Type B pancreatic cell (in vitro differentiated cells): ENCODE results near the gene PLCXD1. TPM values are rescaled to one million over a fixed set of nuclear protein-coding genes. Genes with fewer than 3 reads are reported as not detected.

Experiments
- DNase-seq: peaks from one replicate; pipeline ENCODE4 v3.0.0; 2021; ENCODE audit warnings: mixed read lengths; ENCODE audit not compliant: unreplicated experiment; ENCODE audit errors: extremely low spot score
- H3K27ac Mint-ChIP-seq: 2 replicates; pipeline ENCODE4 v1.8.0; 2021; ENCODE audit warnings: mild to moderate bottlenecking, mixed read lengths
- H3K27me3 Mint-ChIP-seq: 2 replicates; pipeline ENCODE4 v1.8.0; 2021; ENCODE audit warnings: mixed read lengths
- H3K36me3 Mint-ChIP-seq: 2 replicates; pipeline ENCODE4 v1.8.0; 2021; ENCODE audit warnings: mixed read lengths
- H3K4me1 Mint-ChIP-seq: one replicate; pipeline ENCODE4 v1.8.0; 2021; ENCODE audit warnings: mixed read lengths; ENCODE audit not compliant: unreplicated experiment
- H3K4me3 Mint-ChIP-seq: 2 replicates; pipeline ENCODE4 v1.8.0; 2021; ENCODE audit warnings: mild to moderate bottlenecking, mixed read lengths
- H3K9me3 Mint-ChIP-seq: 2 replicates; pipeline ENCODE4 v1.8.0; 2021; ENCODE audit warnings: mixed read lengths
- CTCF ChIP-seq: fragments of 200-600 bp; sonication (generic); conservative IDR thresholded peaks from 2 replicates; pipeline ENCODE4 v1.5.0; 2021; ENCODE audit warnings: antibody characterized with exemption, mild to moderate bottlenecking
- total RNA-seq: library from RNA; stranded (reverse); gene quantifications from 2 replicates; pipeline ENCODE4 v1.2.1, GENCODE V29; 2021; ENCODE audit warnings: low replicate concordance

PLCXD1 gene
- total RNA-seq, 1 donor from 2014 or later: 54.8 TPM

GRCh38 chrX:340121-340520 lies 58.9 kb downstream of the PLCXD1 start:
- Mint-ChIP-seq H3K27me3 (no peaks in the 10 kb centered on the region), H3K4me1 (no peaks in the 10 kb centered on the region), H3K4me3 (no peak overlapping the region), H3K36me3 (peaks cover 24% of the 10 kb centered on the region), H3K9me3 (no peaks in the 10 kb centered on the region), H3K27ac (no peak overlapping the region)
- DNase-seq: no peak
- no peak for TF ChIP-seq CTCF

- H3K9me3 Mint-ChIP-seq: no peaks in the 10 kb centered on the region
- no peak overlapping the region for H3K27ac Mint-ChIP-seq
- H3K27me3 Mint-ChIP-seq: no peaks in the 10 kb centered on the region
- peaks cover 21% of the 10 kb centered on the region for H3K36me3 Mint-ChIP-seq
- DNase-seq: no peak
- H3K4me1 Mint-ChIP-seq: no peaks in the 10 kb centered on the region
- H3K4me3 Mint-ChIP-seq: no peak overlapping the region
- TF ChIP-seq CTCF: no peak
Observed at GRCh38 chrX:340641-341423, 59.7 kb downstream of the PLCXD1 start.

GRCh38 chrX:341541-342101 lies 60.4 kb downstream of the PLCXD1 start:
- H3K9me3 Mint-ChIP-seq: no peaks in the 10 kb centered on the region
- no peaks in the 10 kb centered on the region for H3K27me3 Mint-ChIP-seq
- no peak for TF ChIP-seq CTCF
- H3K27ac Mint-ChIP-seq: no peak overlapping the region
- no peak for DNase-seq
- H3K4me3 Mint-ChIP-seq: no peak overlapping the region
- no peaks in the 10 kb centered on the region for H3K4me1 Mint-ChIP-seq
- H3K36me3 Mint-ChIP-seq: peaks cover 15% of the 10 kb centered on the region

- no peak overlapping the region for H3K4me3 Mint-ChIP-seq
- H3K4me1 Mint-ChIP-seq: no peaks in the 10 kb centered on the region
- DNase-seq: no peak
- H3K9me3 Mint-ChIP-seq: no peaks in the 10 kb centered on the region
- no peaks in the 10 kb centered on the region for H3K27me3 Mint-ChIP-seq
- no peak for TF ChIP-seq CTCF
- H3K27ac Mint-ChIP-seq: no peak overlapping the region
- peaks cover 11% of the 10 kb centered on the region for H3K36me3 Mint-ChIP-seq
Observed at GRCh38 chrX:344371-344901, 63.3 kb downstream of the PLCXD1 start.

- TF ChIP-seq CTCF: no peak
- Mint-ChIP-seq H3K36me3 (peaks cover 11% of the 10 kb centered on the region), H3K9me3 (no peaks in the 10 kb centered on the region), H3K27ac (no peak overlapping the region), H3K27me3 (no peaks in the 10 kb centered on the region), H3K4me3 (no peak overlapping the region), H3K4me1 (no peaks in the 10 kb centered on the region)
- no peak for DNase-seq
Observed at GRCh38 chrX:345020-345925, 64.1 kb downstream of the PLCXD1 start.
